ENCODE data around the gene EPX.

- TF ChIP-seq POLR2A (IDR thresholded peaks at IDR 0.05; ENCODE audit: low read length) = no peak
- TF ChIP-seq GATA1 (IDR thresholded peaks at IDR 0.05; ENCODE audit: low read depth, low read length) = no peak
These were observed 16.3 kb upstream of the EPX start for GRCh38 chr17:58176200-58176599.
